ENCODE measurements around the gene PPDPF.
A peak's percentile ranks its signal among the peaks of the same experiment; 100 is the strongest.

Gene PPDPF

DNA sequence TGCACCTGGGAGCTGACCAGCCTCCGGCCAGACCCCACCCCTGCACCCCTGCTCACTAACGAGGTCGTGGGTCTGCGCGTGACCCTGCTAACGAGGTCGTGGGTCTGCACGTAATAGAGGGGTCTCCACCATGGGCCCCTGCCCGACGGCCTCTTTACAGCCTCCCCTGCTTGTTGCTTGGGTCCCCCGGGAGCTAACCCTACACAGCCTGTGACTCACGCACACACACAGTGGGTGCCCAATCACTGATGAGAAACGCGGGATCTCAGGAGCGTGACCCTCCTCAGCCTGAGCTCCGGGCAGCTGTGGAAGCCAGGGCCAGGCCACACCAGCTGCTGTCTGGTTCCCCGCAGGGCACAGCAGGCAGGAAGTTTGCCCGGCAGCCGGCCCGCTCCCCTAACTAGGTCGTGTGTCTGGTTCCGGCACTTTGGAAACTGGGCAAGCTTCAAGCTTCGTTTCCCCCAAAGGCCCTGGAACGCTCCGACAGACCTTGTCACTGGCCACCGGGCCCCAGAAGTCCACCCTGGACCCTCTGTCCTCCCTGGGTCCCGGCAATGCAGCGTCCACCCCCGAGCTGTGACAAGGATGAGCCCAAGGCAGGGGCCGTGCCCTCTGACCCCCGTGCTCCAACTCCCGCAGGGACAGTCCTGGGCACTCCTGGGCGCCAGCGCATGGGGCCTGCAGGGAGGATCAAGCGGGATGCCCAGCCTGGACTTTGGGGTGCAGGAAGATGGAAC lies 15.8 kb downstream of the PPDPF start:
- no peak for DNase-seq (ENCODE audit: low read depth in 2 of 2, low spot score in 1 of 2)

DNA sequence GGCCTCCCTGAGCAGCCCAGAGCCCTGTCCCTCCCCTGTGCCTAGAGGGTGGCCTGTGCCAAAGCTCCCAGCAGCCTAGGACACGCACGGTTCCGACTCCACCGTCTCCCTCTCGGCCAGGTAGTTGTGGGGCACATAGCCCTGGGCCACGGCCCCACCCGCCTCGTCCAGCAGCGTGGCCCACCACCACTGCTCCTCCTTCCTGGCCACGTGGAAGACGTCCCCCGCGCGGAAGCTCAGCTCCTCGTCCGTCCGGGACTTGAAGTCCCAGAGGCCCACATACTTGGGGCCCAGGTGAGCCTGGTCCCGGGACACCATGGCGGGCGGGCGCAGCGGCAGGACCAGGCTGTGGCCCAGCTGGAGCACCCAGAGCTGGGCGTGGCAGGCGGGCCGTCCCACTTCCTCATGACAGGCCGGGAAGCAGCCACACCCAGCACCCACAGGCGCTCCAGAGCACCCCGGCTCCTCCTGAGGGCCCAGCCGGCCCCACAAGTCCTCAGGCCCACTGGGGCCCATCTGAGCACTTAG lies 16.5 kb downstream of the PPDPF start, which contains the start of gene PTK6:
Gene PTK6, minus strand, starts transcription at position 380 of the 528 bp plus-strand sequence. Its CDS starts 62 bp downstream, at position 318.
- no peak for DNase-seq (ENCODE audit: low read depth in 2 of 2, low spot score in 1 of 2)

DNA sequence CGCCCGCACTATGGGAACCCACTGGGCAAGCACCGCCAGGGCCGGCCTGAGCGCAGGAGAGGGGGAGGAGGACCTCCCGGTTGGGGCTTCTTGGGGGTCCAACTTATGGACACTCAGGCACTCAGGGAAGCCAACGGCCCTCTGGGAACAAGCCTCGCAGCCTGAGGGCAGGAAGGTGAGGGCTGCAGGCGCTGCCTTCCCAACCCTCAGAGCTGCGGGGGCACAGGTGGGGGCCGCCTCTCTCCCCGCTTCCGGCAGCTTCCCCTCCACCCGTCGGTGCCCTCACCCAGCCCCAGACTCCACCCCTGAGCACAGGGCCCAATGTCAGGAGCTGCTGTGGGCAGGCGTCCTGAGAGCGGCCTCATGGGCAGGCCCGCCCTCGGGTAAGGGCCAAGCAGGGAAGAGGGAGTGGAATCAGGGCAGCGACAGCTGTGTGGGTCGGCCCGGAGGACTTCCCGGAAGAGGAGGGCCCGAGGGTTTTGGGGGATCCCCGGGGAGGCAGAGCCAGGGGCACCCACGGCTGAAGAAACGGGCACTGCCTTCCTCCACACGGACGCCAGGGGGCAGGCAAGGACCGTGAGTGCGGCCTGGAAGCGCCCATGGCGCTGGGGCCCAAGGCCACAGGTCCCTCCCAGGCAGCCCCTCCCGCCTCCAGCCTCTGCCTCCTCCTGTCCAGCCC lies 17.1 kb downstream of the PPDPF start:
- peak; percentile 84 to 86 for DNase-seq (ENCODE audit: low read depth in 2 of 2, low spot score in 1 of 2)

DNA sequence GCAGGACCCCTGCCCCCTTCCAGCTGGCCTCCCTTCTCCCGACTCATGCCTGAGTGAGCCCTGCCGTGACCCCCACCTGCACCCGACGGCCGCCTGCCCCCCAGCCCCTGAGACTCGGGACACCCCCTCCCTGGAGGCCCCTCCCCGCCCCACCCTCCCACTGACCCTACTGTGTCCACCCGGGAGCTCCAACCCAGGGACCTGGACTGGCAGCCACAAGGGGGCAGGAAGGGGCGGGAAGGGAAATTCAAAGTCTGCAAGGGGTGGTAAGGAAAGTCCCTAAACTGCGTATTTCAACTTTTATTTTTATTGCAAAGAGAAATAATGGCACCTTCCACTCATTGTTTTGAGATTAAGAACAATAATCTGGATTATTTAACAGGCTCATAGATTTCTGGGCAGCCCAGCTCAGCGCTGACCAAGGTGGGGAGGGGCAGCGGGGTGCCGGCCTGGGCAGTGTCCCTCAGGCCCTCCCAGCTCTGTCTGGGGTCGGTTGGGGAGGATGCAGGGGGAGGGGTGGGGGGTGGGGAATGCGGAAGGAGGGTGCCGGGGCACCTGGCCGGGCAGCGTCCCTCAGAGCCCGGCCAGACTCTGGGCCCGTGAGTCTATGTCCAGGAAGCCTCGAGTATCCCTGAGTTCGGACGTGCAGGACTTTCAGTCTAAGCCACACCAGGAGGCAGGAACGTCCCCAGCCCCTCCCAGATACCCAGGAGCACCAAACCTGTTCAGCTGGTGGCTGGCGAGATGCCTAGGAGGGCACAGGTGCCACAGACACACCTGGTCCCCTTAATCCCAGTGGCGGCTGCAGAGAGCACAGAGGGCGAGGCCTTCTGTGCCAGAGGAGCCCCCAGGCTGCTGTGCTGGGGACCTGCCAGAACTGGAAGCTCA lies 17.9 kb downstream of the PPDPF start:
- DNase-seq (ENCODE audit: low read depth in 2 of 2, low spot score in 1 of 2) = no peak

DNA sequence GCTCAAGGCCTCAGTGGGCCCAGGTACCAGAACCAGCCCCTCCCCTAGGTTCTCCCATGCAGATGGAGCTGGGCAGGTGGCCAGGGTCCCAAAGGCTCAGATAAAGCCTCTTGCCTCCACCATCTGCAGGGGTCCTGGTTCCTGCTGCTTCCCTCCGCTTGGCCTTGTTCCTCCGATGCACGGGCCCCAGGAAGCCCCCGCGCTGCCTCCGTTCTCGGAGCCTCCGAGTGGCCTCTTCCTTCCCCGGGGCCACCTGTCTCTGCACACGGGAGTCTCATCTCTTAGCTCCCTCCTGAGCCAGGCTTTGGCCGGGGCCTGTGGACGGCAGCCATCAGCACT lies 18.5 kb downstream of the PPDPF start:
- DNase-seq (ENCODE audit: low read depth in 2 of 2, low spot score in 1 of 2) = no peak

- no peak for DNase-seq (ENCODE audit: low read depth in 2 of 2, low spot score in 1 of 2)
These were observed 19.1 kb downstream of the PPDPF start for GRCh38 chr20:63539441-63540370.

- no peak for DNase-seq (ENCODE audit: low read depth in 2 of 2, low spot score in 1 of 2)
These were observed 20.0 kb downstream of the PPDPF start for GRCh38 chr20:63540417-63541186.

GRCh38 chr20:63541371-63541770 lies 20.8 kb downstream of the PPDPF start:
- no peak for DNase-seq (ENCODE audit: low read depth in 2 of 2, low spot score in 1 of 2)

GRCh38 chr20:63542031-63542559 lies 21.5 kb downstream of the PPDPF start:
- no peak for DNase-seq (ENCODE audit: low read depth in 2 of 2, low spot score in 1 of 2)

DNA sequence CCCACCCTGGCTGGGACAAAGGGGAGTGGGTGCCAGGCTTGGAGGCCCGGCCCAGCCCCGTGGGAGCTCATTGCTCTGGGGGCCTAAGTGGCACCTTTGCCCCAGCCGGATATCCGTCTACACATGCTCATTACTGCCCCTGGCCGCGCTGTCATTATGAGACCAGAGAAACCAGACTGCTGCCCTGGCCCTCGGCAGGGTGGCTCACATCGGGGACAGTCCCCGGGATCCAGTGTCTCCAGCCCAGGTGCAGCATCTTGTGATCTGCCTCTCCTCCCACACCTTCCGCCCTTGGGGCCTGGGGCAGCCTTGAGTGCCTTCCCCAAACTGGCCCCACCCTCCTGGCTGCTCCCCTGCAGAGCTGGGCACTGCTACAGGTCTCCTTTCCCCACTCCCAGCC lies 22.1 kb downstream of the PPDPF start:
- no peak for DNase-seq (ENCODE audit: low read depth in 2 of 2, low spot score in 1 of 2)

- no peak for DNase-seq (ENCODE audit: low read depth in 2 of 2, low spot score in 1 of 2)
These were observed 22.6 kb downstream of the PPDPF start for GRCh38 chr20:63543131-63543530.

DNA sequence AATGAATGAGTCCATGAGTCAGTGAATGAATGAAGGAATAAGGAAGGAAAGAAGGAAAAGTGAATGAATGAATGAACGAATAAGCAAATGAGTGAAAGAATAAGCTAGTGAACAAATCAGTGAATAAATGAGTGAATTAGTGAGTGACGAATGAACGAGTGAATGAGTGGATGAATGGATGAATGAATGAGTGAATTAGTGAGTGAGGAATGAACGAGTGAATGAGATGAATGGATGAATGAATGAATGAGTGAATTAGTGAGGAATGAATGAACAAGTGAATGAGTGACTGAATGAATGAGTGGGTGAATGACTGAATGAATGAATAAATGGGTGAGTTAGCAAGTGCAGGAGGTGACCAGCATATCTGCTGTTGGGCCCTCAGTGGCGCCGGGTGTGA lies 23.2 kb downstream of the PPDPF start:
- DNase-seq (ENCODE audit: low read depth in 2 of 2, low spot score in 1 of 2) = no peak

DNA sequence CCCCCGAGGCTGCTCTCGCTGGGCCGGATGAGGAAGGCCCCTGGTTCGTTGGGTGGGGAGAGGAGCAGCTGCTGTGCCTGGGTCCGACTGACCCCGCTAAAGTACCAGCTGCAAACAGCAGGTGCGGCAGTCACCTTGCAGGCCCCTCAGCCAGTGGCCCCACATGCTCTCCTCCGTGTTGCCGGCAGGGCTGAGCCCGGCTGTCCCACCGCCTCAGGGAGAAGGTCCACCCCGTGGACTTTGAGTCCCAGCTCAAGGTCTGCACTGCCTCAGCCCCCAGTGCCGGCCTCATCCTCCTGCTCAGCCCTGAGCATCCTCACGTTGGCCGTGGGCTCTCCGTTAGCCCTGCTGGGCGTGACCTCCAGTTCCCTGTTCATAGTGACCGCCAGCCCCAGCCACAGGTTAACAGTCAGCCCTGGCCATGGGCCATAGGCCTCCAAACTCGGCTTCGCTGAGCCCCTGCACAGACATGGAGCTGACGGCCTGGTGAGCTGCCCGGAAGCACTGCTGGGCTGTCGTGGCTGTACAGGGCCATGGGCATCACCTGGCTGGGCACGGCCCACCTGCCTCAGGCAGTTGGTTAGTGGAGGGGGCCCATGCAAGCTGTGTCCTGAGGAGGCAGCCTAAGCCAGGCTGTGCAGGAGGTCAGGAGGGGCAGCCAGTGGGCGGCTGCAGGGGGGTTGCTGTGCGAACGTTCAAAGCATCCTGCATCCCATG lies 23.8 kb downstream of the PPDPF start:
- no peak for DNase-seq (ENCODE audit: low read depth in 2 of 2, low spot score in 1 of 2)

- DNase-seq (ENCODE audit: low read depth in 2 of 2, low spot score in 1 of 2) = no peak
These were observed 24.5 kb downstream of the PPDPF start for GRCh38 chr20:63544958-63545516.

GRCh38 chr20:63545814-63546213 lies 25.2 kb downstream of the PPDPF start:
- DNase-seq (ENCODE audit: low read depth in 2 of 2, low spot score in 1 of 2) = no peak

- no peak for DNase-seq (ENCODE audit: low read depth in 2 of 2, low spot score in 1 of 2)
These were observed 25.8 kb downstream of the PPDPF start for GRCh38 chr20:63546256-63546955.

DNA sequence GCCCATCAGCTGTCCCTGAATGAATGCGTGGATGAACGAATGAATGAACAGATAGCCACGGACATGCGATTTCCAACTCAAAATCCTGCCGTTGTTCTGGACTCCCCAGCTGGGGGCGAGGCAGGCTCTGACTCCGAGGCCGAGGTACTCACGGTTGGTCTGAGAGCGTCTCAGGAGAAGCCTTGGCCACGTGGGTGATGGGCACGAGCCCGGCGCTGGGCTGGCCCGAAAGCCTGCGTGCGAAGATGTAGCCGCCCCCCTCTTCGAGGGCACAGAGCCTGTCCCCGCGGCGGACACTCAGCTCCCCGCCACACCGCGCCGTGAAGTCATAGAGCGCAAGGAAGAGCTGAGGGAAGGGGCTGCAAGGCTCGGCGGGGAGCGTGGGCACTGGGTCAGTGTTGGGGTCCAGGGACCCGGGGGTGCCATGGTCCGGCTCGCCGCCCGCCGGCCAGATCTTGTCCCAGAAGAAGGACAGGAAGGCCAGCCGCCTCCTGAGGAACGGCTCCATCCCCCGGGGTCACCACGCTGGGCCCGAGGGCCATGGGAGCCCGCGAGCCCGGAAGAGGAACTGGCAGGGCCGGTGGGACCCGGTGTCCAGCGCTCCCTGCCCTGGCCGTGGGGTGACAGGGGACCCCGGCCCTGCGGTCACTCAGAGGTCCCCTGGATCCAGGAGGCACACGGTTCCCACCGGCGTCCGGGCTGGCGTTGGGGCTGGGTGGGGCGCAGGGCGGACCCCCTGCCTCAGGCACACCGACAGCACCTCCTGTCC lies 26.6 kb downstream of the PPDPF start:
- no peak for DNase-seq (ENCODE audit: low read depth in 2 of 2, low spot score in 1 of 2)

Data from stimulated activated CD8-positive, alpha-beta memory T cell treated with anti-CD3 and anti-CD28 coated beads, Interleukin-4, amount 100 ng/mL, for 4 hours (primary cell).